PC-3 (cell line): ENCODE measurements around the gene BIRC5. TPM values are rescaled to one million over a fixed set of nuclear protein-coding genes. Genes with fewer than 3 reads are reported as not detected.
A peak's percentile ranks its signal among the peaks of the same experiment; 100 is the strongest.

Experiments
- ATAC-seq: fragments of 200-7000 bp; cut with Tn5 transposase; 2 replicates; pipeline ENCODE4 v1.9.1; 2020; ENCODE audit warnings: mild to moderate bottlenecking, moderate library complexity
- BruUV-seq: library from RNA; stranded (reverse); fragments of 400-500 nt; replicated peaks from 2 replicates; lab custom pipeline; 2021; lab: Mats Ljungman, UMichigan
- CTCF ChIA-PET: fragments of 300-600 bp; sonication (Branson Sonifier 250); formaldehyde crosslinking; loops from one replicate; lab custom pipeline; 2022; ENCODE audit warnings: antibody characterized with exemption; lab: Charles Lee
- POLR2A ChIA-PET: fragments of 300-600 bp; sonication (Branson Sonifier 250); formaldehyde crosslinking; loops from one replicate; lab custom pipeline; 2022; ENCODE audit warnings: antibody characterized with exemption; ENCODE audit not compliant: unreplicated experiment; lab: Charles Lee
- DNase-seq: peaks from one replicate; pipeline ENCODE4 v3.0.0-alpha.2; 2015
- H2AFZ ChIP-seq: fragments of 300-600 bp; sonication (generic); 2 replicates; pipeline ENCODE4 v1.6.0; 2016; ENCODE audit warnings: antibody characterized with exemption, low read length
- H3F3A ChIP-seq: fragments of 300-600 bp; sonication (generic); one replicate; pipeline ENCODE4 v1.6.0; 2017; ENCODE audit warnings: antibody characterized with exemption, low read length, control low read depth, mild to moderate bottlenecking; ENCODE audit not compliant: unreplicated experiment
- H3K27ac ChIP-seq: fragments of 300-600 bp; sonication (generic); 2 replicates; pipeline ENCODE4 v1.5.1; 2016; ENCODE audit warnings: mild to moderate bottlenecking, low read length
- H3K27me3 ChIP-seq: fragments of 300-600 bp; sonication (generic); 2 replicates; pipeline ENCODE4 v1.6.1; 2016; ENCODE audit warnings: low read length, mixed read lengths
- H3K36me3 ChIP-seq: fragments of 300-600 bp; sonication (generic); 2 replicates; pipeline ENCODE4 v1.6.1; 2016; ENCODE audit warnings: low read depth, mixed run types, low read length, mixed read lengths
- H3K4me1 ChIP-seq: fragments of 300-600 bp; sonication (generic); 2 replicates; pipeline ENCODE4 v1.5.1; 2016; ENCODE audit warnings: low read length; ENCODE audit not compliant: insufficient read depth
- H3K4me2 ChIP-seq: fragments of 300-600 bp; sonication (generic); 2 replicates; pipeline ENCODE4 v1.6.0; 2016; ENCODE audit warnings: low read length
- H3K4me3 ChIP-seq: fragments of 300-600 bp; sonication (generic); 2 replicates; pipeline ENCODE4 v1.5.1; 2016; ENCODE audit warnings: mild to moderate bottlenecking, low read length, mixed read lengths
- H3K79me2 ChIP-seq: fragments of 300-600 bp; sonication (generic); 2 replicates; pipeline ENCODE4 v1.6.1; 2017; ENCODE audit warnings: low read length, mixed read lengths
- H3K9ac ChIP-seq: fragments of 300-600 bp; sonication (generic); 2 replicates; pipeline ENCODE4 v1.6.0; 2016; ENCODE audit warnings: mild to moderate bottlenecking, low read length
- H3K9me2 ChIP-seq: fragments of 300-600 bp; sonication (generic); replicated peaks from 2 replicates; pipeline ENCODE4 v1.6.1; 2016; ENCODE audit warnings: mixed run types, low read length, mixed read lengths
- H3K9me3 ChIP-seq: fragments of 300-600 bp; sonication (generic); 2 replicates; pipeline ENCODE4 v1.6.1; 2016; ENCODE audit warnings: low read length, mixed read lengths
- H4K20me1 ChIP-seq: fragments of 300-600 bp; sonication (generic); 2 replicates; pipeline ENCODE4 v1.6.1; 2016; ENCODE audit warnings: low read length, mixed read lengths
- EZH2 ChIP-seq: fragments of 300-600 bp; sonication (generic); IDR thresholded peaks from one replicate; pipeline ENCODE4 v1.6.1; 2017; ENCODE audit warnings: antibody characterized with exemption, mild to moderate bottlenecking, low read length; ENCODE audit not compliant: unreplicated experiment
- EZH2phosphoT487 ChIP-seq: fragments of 300-600 bp; sonication (generic); IDR thresholded peaks from 2 replicates; pipeline ENCODE4 v1.6.1; 2018; ENCODE audit warnings: mild to moderate bottlenecking, antibody characterized with exemption, low read length, borderline replicate concordance
- intact Hi-C: fragments of 100-400 bp; cut with micrococcal nuclease; formaldehyde crosslinking; loops from 2 replicates; pipeline ENCODE4 v1.9.0; 2023
- total RNA-seq: library from RNA; depleted of rRNA; stranded (reverse); fragments of >200 nt; gene quantifications from 2 replicates; pipeline ENCODE4 v1.2.3, GENCODE V29; 2014
- TF ChIP-seq, protein P1 (sequence below): fragments of 300-600 bp; sonication (generic); conservative IDR thresholded peaks from 2 replicates; pipeline ENCODE4 v1.5.1; 2017; ENCODE audit warnings: antibody characterized with exemption, low read depth, mild to moderate bottlenecking, low read length

The BIRC5 gene
- total RNA-seq, 1 experiment from 2014 or later, result 304 TPM

DNA sequence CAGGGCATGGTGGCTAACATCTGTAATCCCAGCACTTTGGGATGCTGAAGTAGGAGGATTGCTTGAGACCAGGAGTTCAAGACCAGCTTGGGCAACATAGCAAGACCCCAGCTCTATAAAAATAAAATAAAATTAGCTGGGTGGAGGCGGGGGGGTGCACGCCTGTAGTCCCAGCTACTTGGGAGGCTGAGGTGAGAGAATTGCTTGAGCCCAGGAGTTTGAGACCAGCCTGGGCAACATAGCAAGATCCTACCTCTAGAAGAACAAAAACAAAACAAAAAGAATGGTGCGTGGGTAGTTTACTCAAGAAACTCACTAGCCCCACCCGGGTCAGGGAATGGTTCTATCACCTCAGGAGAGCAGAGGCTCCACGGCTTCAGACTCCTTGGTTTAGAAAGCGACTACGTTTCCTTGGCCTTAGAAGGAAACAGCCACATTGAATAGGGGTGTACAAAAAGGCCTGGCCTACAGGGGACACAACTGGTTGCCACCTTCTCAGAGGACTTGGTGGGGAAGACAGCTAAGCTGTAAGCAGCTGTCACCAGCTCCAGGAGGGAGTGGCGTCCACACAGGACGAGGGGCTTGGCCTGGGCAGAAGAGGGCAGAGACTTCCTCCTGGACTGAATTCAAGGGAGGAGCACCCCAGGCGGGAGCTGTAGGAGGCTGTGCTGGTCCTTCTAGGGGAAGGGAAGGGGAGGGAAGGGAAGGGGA is 27.9 kb upstream of the BIRC5 start:
- Histone ChIP-seq H2AFZ (peak overlapping the region; percentile 37; the same call in 1 of the 2 replicates), H3K79me2 (peaks cover 81% of the 10 kb centered on the region)

DNA sequence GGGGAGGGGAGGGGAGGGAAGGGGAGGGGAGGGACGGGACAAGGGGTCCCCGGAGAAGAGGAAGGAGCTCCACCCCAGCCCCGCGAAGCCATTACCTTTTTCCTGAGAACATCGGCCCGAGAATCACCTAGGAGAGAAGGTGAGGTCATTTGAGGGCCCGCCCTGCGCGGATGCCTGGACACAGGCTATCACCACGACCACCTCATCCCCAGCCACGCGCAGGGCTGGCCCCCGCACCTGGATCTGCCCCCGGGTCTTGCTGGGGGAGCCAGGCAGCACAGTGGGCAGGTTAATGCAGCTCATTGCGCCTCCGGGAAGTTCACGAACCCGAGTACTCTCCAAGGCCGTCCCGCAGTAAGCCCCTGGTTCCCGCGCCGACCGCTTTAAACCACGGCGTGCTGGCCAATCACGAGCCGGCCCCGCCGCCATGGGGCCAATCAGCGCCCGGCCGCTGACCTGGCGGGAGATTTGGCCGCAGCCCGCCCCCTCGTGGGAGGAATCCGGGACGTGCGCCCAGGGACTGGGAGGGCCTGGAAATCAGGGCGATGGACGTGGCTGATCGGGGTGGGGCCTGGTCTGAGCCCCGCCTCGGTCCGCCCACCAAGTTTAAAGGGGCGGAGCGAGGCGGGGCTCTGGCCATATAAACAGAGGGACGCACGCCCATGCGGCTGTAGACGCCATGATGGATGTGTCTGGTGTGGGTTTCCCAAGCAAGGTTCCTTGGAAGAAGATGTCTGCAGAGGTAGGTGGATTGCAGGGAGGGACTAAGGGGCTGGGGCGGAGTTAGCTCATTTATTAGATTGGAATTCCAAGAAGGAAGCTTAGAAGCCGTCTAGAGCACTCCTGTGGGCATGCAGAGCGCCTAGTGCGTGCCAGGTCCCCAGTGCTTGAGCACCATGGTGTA is 27.1 kb upstream of the BIRC5 start, which contains the start of the genes AFMID and TK1:
AFMID (plus strand) TSS at position 671 of the 904 bp plus-strand sequence; CDS start at position 680, 9 bp downstream.
TK1 (minus strand) TSS at position 361 of the 904 bp plus-strand sequence; CDS start at position 303, 58 bp downstream.
- POLR2A ChIA-PET, result interaction anchor here (0.5 to 1.1 kb wide), 3 partner anchors 15 to 81 kb away, joined by 3 to 5 read pairs (median 3); no protein-coding TSS in a partner anchor
- Histone ChIP-seq H3K79me2 (peaks cover 82% of the 10 kb centered on the region), H3K4me1 (peaks cover 24% of the 10 kb centered on the region), H3K27me3 (no peaks in the 10 kb centered on the region), H3K4me2 (peak within 1 kb of the TSS; percentile 99), H3K9me3 (no peaks in the 10 kb centered on the region), H2AFZ (peak within 1 kb of the TSS; percentile 90), H4K20me1 (peaks cover 13% of the 10 kb centered on the region; the same call in 1 of the 2 replicates), H3K9me2 (no peaks in the 10 kb centered on the region), H3F3A (no peaks in the 10 kb centered on the region), H3K27ac (peak within 1 kb of the TSS; percentile 45), H3K36me3 (peaks cover 20% of the 10 kb centered on the region; the same call in 1 of the 2 replicates), H3K4me3 (peak within 1 kb of the TSS; percentile 77), H3K9ac (peak within 1 kb of the TSS; percentile 89)
- no peak for TF ChIP-seq EZH2
- TF ChIP-seq, protein P1, sequence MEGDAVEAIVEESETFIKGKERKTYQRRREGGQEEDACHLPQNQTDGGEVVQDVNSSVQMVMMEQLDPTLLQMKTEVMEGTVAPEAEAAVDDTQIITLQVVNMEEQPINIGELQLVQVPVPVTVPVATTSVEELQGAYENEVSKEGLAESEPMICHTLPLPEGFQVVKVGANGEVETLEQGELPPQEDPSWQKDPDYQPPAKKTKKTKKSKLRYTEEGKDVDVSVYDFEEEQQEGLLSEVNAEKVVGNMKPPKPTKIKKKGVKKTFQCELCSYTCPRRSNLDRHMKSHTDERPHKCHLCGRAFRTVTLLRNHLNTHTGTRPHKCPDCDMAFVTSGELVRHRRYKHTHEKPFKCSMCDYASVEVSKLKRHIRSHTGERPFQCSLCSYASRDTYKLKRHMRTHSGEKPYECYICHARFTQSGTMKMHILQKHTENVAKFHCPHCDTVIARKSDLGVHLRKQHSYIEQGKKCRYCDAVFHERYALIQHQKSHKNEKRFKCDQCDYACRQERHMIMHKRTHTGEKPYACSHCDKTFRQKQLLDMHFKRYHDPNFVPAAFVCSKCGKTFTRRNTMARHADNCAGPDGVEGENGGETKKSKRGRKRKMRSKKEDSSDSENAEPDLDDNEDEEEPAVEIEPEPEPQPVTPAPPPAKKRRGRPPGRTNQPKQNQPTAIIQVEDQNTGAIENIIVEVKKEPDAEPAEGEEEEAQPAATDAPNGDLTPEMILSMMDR, result peak; percentile 76
- CTCF ChIA-PET, result interaction anchor here (0.6 to 1.6 kb wide), 3 partner anchors 64 to 643 kb away, joined by 4 to 14 read pairs (median 12); no protein-coding TSS in a partner anchor
- intact Hi-C loops, result loop anchor here (1.0 to 5.0 kb wide), 5 partner anchors 19 to 65 kb away; partner anchors contain the start of genes BIRC5, SYNGR2 and TMC6
- peak; percentile 90 for ATAC-seq
- peak; percentile 100 for DNase-seq
- BruUV-seq, result no TSS peak

More for the DNA sequence above, 27.9 kb upstream of the BIRC5 start:
- Histone ChIP-seq H3K36me3 (peaks cover 22% of the 10 kb centered on the region; the same call in 1 of the 2 replicates), H3K9me3 (no peaks in the 10 kb centered on the region), H3K9ac (peak overlapping the region; percentile 89), H4K20me1 (peaks cover 13% of the 10 kb centered on the region; the same call in 1 of the 2 replicates), H3K4me3 (peak overlapping the region; percentile 77), H3F3A (no peaks in the 10 kb centered on the region), H3K9me2 (no peaks in the 10 kb centered on the region), H3K4me2 (peak overlapping the region; percentile 99), H3K4me1 (peaks cover 24% of the 10 kb centered on the region), H3K27ac (no peak overlapping the region), H3K27me3 (no peaks in the 10 kb centered on the region)
- DNase-seq (peak; percentile 57), ATAC-seq (peak; percentile 48)
- ChIA-PET CTCF (interaction anchor here (0.6 to 1.6 kb wide), 2 partner anchors 64 to 643 kb away, joined by 12 to 14 read pairs; no protein-coding TSS in a partner anchor), POLR2A (interaction anchor here (0.5 to 1.1 kb wide), 4 partner anchors 42 to 138 kb away, joined by 3 to 4 read pairs (median 3); no protein-coding TSS in a partner anchor)
- TSS peak; percentile 30 for BruUV-seq
- no peak for TF ChIP-seq EZH2
- no peak for TF ChIP-seq EZH2phosphoT487
- TF ChIP-seq, protein P1, result no peak
- intact Hi-C loops, result loop anchor here (2.0 to 5.0 kb wide), 2 partner anchors 57 to 66 kb away; partner anchors contain the start of gene TMC6
